ENCODE results near the gene ADSL.

Gene ADSL

DNA sequence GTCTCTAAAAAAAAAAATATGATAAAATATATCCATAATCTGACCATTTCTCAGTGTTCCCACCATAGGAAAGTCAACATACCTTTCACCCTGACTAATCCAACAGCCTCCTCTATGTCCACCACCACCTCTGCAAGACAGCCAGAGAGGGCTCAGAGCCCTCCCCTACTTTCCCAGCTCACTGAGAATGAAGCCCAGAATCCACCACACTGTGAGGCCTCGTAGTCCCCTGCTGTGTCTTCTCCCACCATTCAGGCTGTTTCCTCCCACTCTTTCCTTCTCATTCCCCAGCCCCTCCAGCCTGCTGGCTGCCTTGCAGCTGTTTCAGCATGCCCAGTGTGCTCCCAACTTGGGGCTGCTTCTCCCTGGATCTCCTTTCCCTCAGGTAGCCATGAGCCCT lies 51.1 kb downstream of the ADSL start:
- peaks cover 19% of the 10 kb centered on the region for H3K36me3 ChIP-seq
- no peak for DNase-seq
- H3K9me3 ChIP-seq (ENCODE audit: severe bottlenecking), result no peaks in the 10 kb centered on the region
- no peak overlapping the region for H3K27ac ChIP-seq
- H3K27me3 ChIP-seq (ENCODE audit: insufficient read depth, low read depth, severe bottlenecking), result no peaks in the 10 kb centered on the region
- TF ChIP-seq, protein P1, sequence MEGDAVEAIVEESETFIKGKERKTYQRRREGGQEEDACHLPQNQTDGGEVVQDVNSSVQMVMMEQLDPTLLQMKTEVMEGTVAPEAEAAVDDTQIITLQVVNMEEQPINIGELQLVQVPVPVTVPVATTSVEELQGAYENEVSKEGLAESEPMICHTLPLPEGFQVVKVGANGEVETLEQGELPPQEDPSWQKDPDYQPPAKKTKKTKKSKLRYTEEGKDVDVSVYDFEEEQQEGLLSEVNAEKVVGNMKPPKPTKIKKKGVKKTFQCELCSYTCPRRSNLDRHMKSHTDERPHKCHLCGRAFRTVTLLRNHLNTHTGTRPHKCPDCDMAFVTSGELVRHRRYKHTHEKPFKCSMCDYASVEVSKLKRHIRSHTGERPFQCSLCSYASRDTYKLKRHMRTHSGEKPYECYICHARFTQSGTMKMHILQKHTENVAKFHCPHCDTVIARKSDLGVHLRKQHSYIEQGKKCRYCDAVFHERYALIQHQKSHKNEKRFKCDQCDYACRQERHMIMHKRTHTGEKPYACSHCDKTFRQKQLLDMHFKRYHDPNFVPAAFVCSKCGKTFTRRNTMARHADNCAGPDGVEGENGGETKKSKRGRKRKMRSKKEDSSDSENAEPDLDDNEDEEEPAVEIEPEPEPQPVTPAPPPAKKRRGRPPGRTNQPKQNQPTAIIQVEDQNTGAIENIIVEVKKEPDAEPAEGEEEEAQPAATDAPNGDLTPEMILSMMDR (IDR thresholded peaks at IDR 0.05; ENCODE audit: low read depth, low read length), result no peak
- no peak overlapping the region for H3K4me3 ChIP-seq (ENCODE audit: low read depth, low read length)

DNA sequence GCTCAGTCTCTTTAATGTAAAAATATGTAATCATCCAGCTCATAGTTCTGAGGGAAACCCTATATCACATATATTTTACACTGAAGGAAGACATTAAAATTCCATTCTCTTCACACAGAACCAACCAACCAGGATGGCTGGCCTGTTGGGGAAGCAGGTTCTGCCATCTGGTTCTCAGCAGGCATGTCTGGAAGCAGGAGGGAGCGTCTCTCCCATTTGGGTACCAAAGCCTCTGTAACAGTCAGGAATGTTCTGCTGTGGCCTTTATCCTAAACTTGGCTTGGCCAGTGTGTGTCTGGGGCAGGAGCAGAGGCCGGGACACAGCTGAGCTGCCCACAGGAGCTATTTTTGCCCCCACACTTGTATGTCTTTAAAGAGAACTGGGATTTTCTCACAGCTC lies 53.3 kb downstream of the ADSL start:
- Histone ChIP-seq H3K4me3 (ENCODE audit: low read depth, low read length) (no peak overlapping the region), H3K36me3 (peaks cover 37% of the 10 kb centered on the region), H3K9me3 (ENCODE audit: severe bottlenecking) (no peaks in the 10 kb centered on the region), H3K27ac (no peak overlapping the region), H3K27me3 (ENCODE audit: insufficient read depth, low read depth, severe bottlenecking) (no peaks in the 10 kb centered on the region)
- TF ChIP-seq, protein P1 (IDR thresholded peaks at IDR 0.05; ENCODE audit: low read depth, low read length), result no peak
- DNase-seq, result no peak

DNA sequence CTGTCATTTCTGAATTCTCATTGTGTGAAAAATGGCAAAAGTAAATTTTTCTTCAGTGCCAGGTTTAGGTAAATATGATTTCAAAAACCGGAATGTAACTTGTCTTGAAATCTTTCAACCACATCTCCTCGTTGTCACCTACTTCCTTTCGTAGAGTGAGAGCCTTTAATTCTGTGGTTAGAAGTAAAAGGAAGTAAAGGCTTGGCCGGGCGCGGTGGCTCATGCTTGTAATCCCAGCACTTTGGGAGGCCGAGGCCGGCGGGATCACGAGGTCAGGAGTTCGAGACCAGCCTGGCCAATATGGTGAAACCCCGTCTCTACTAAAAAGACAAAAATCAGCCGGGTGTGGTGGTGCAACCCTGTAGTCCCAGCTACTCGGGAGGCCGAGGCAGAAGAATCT lies 53.9 kb downstream of the ADSL start:
- H3K27me3 ChIP-seq (ENCODE audit: insufficient read depth, low read depth, severe bottlenecking), result no peaks in the 10 kb centered on the region
- no peak for DNase-seq
- no peaks in the 10 kb centered on the region for H3K9me3 ChIP-seq (ENCODE audit: severe bottlenecking)
- H3K4me3 ChIP-seq (ENCODE audit: low read depth, low read length), result no peak overlapping the region
- H3K27ac ChIP-seq, result no peak overlapping the region
- peaks cover 40% of the 10 kb centered on the region for H3K36me3 ChIP-seq
- TF ChIP-seq, protein P1 (IDR thresholded peaks at IDR 0.05; ENCODE audit: low read depth, low read length), result no peak

DNA sequence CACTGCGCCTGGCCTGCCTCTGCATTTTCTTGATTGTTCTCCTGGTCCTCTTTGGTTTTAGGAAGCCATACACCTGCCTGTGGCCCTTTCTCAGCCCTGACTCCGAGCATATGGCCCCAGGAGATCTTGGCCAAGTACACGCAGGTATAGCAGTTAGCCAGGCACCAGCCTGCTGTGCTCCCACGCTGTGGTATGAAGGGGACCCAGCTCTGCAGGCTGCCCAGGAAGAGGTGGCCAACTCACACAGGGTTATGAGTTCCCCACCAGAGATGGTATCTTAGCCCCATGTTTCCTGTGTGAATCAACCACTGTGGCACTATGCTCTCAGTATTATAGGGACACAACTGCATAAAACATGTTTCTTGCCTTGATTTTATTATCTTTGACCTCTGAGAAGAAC lies 55.2 kb downstream of the ADSL start:
- no peak overlapping the region for H3K27ac ChIP-seq
- H3K4me3 ChIP-seq (ENCODE audit: low read depth, low read length), result no peak overlapping the region
- TF ChIP-seq, protein P1 (IDR thresholded peaks at IDR 0.05; ENCODE audit: low read depth, low read length), result no peak
- no peaks in the 10 kb centered on the region for H3K9me3 ChIP-seq (ENCODE audit: severe bottlenecking)
- H3K36me3 ChIP-seq, result peaks cover 51% of the 10 kb centered on the region
- DNase-seq, result no peak
- no peaks in the 10 kb centered on the region for H3K27me3 ChIP-seq (ENCODE audit: insufficient read depth, low read depth, severe bottlenecking)

DNA sequence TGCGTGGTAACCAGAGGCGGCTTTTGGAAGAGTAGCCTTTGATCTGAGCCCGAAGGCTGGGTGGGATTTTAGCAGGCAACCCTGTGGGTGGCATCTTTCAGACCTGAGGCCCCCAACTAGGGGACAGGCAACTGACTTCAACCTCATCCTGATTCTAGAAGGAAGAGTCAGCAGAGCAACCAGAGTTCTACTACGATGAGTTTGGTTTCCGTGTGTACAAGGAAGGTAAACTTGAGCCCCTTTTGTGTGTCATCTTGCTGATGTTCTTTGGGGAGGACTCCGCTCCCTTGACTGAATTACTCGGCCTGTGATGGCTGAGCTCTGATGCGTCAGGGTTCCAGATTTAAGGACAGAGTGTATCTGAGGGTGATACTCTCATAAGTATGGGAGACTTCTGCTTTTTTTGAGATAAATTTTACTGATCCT lies 55.7 kb downstream of the ADSL start:
- no peaks in the 10 kb centered on the region for H3K27me3 ChIP-seq (ENCODE audit: insufficient read depth, low read depth, severe bottlenecking)
- no peak for DNase-seq
- no peak overlapping the region for H3K4me3 ChIP-seq (ENCODE audit: low read depth, low read length)
- peaks cover 56% of the 10 kb centered on the region for H3K36me3 ChIP-seq
- TF ChIP-seq, protein P1 (IDR thresholded peaks at IDR 0.05; ENCODE audit: low read depth, low read length), result no peak
- H3K27ac ChIP-seq, result no peak overlapping the region
- no peaks in the 10 kb centered on the region for H3K9me3 ChIP-seq (ENCODE audit: severe bottlenecking)

DNA sequence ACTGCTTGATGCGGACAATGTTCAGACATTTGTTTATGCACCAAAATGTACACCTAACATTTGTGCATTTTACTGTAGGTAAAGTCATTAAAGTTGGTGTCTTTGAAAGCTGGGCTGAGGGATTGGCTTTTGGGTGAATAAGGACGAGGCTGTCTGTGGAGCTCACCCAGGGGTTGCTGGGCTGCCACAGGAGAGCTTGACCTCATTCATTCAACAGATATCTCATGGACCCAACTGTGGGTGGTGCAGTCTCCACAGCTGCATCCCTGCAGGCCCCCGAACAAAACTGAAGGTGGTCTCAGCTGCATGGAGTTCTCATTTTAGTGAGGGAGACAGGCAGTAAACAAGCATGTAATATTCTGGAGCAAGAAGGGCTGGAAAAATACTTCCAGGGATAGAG lies 56.8 kb downstream of the ADSL start:
- no peak overlapping the region for H3K27ac ChIP-seq
- H3K4me3 ChIP-seq (ENCODE audit: low read depth, low read length), result no peak overlapping the region
- no peaks in the 10 kb centered on the region for H3K9me3 ChIP-seq (ENCODE audit: severe bottlenecking)
- TF ChIP-seq, protein P1 (IDR thresholded peaks at IDR 0.05; ENCODE audit: low read depth, low read length), result no peak
- peaks cover 67% of the 10 kb centered on the region for H3K36me3 ChIP-seq
- H3K27me3 ChIP-seq (ENCODE audit: insufficient read depth, low read depth, severe bottlenecking), result no peaks in the 10 kb centered on the region
- no peak for DNase-seq

Data from WERI-Rb-1 (cell line).